Neural cell (in vitro differentiated cells): ENCODE measurements around the gene POU3F2. TPM values are rescaled to one million over a fixed set of nuclear protein-coding genes. Genes with fewer than 3 reads are reported as not detected.
A peak's percentile ranks its signal among the peaks of the same experiment; 100 is the strongest.

Source experiments
- H2AFZ ChIP-seq: fragments of 200-600, 300-800 bp; sonication (generic), shearing (Covaris generic); 2 replicates; pipeline ENCODE4 v1.6.0; 2014; ENCODE audit warnings: low read depth, mild to moderate bottlenecking, antibody characterized with exemption, low read length, moderate library complexity
- H3F3A ChIP-seq: fragments of 200-600 bp; shearing (Covaris generic); 2 replicates; pipeline ENCODE4 v1.6.1; 2016; ENCODE audit warnings: mild to moderate bottlenecking, moderate library complexity, mixed read lengths, antibody characterized with exemption, low read length; ENCODE audit not compliant: insufficient read depth, poor library complexity, severe bottlenecking
- H3K27ac ChIP-seq: fragments of 200-600, 300-800 bp; sonication (generic), shearing (Covaris generic); 2 replicates; pipeline ENCODE4 v1.5.1; 2014; ENCODE audit warnings: mild to moderate bottlenecking, low read length, moderate library complexity
- H3K27me3 ChIP-seq: fragments of 300-800, 200-600 bp; sonication (generic), shearing (Covaris generic); 2 replicates; pipeline ENCODE4 v1.6.0; 2014; ENCODE audit warnings: mild to moderate bottlenecking, low read depth, low read length, moderate library complexity; ENCODE audit not compliant: insufficient read depth
- H3K36me3 ChIP-seq: fragments of 300-800, 200-600 bp; sonication (generic), shearing (Covaris generic); 2 replicates; pipeline ENCODE4 v1.5.1; 2014; ENCODE audit warnings: mild to moderate bottlenecking, antibody characterized with exemption, low read length, moderate library complexity; ENCODE audit not compliant: insufficient read depth
- H3K4me2 ChIP-seq: fragments of 300-800, 200-600 bp; sonication (generic), shearing (Covaris generic); 2 replicates; pipeline ENCODE4 v1.6.0; 2014; ENCODE audit warnings: mild to moderate bottlenecking, low read length
- H3K4me3 ChIP-seq: fragments of 300-800, 200-600 bp; sonication (generic), shearing (Covaris generic); 2 replicates; pipeline ENCODE4 v1.5.1; 2014; ENCODE audit warnings: mild to moderate bottlenecking, low read length, moderate library complexity
- H3K79me2 ChIP-seq: fragments of 200-600 bp; shearing (Covaris generic); replicated peaks from 2 replicates; pipeline ENCODE4 v1.6.0; 2014; ENCODE audit warnings: mild to moderate bottlenecking, low read length, moderate library complexity; ENCODE audit not compliant: insufficient read depth
- H3K9ac ChIP-seq: fragments of 300-800, 200-600 bp; sonication (generic), shearing (Covaris generic); 2 replicates; pipeline ENCODE4 v1.6.1; 2016; ENCODE audit warnings: mild to moderate bottlenecking, low read length, mixed read lengths
- H3K9me2 ChIP-seq: fragments of 200-600 bp; shearing (Covaris generic); 2 replicates; pipeline ENCODE4 v1.6.1; 2016; ENCODE audit warnings: mild to moderate bottlenecking, low read length, mixed read lengths; ENCODE audit not compliant: insufficient read depth
- H3K9me3 ChIP-seq: fragments of 200-600, 300-800 bp; sonication (generic), shearing (Covaris generic); 2 replicates; pipeline ENCODE4 v1.6.1; 2016; ENCODE audit warnings: mild to moderate bottlenecking, mixed run types, low read length, moderate library complexity, mixed read lengths
- H4K20me1 ChIP-seq: fragments of 200-600 bp; shearing (Covaris generic); 2 replicates; pipeline ENCODE4 v1.6.1; 2016; ENCODE audit warnings: mild to moderate bottlenecking, mixed run types; ENCODE audit not compliant: insufficient read depth
- CTCF ChIP-seq: fragments of 450-650 bp; IDR thresholded peaks from 2 replicates; pipeline ENCODE4 v1.5.1; 2014; ENCODE audit warnings: antibody characterized with exemption, mild to moderate bottlenecking, moderate library complexity; ENCODE audit not compliant: poor library complexity, severe bottlenecking
- EP300 ChIP-seq: fragments of 450-650 bp; conservative IDR thresholded peaks from 2 replicates; pipeline ENCODE4 v1.6.1; 2014; ENCODE audit warnings: antibody characterized with exemption, mild to moderate bottlenecking, moderate library complexity; ENCODE audit not compliant: poor library complexity, severe bottlenecking
- EZH2 ChIP-seq: fragments of 200-600, 300-800 bp; shearing (Covaris generic), sonication (generic); IDR thresholded peaks from 2 replicates; pipeline ENCODE4 v1.6.1; 2014; ENCODE audit warnings: antibody characterized with exemption, low read length, borderline replicate concordance, mild to moderate bottlenecking; ENCODE audit not compliant: insufficient read depth, poor library complexity, severe bottlenecking
- MXI1 ChIP-seq: fragments of 450-650 bp; conservative IDR thresholded peaks from 2 replicates; pipeline ENCODE4 v1.6.1; 2014; ENCODE audit warnings: antibody characterized with exemption, mild to moderate bottlenecking; ENCODE audit not compliant: poor library complexity, severe bottlenecking
- POLR2AphosphoS5 ChIP-seq: IDR thresholded peaks from 2 replicates; pipeline ENCODE4 v1.6.1; 2012
- RAD21 ChIP-seq: fragments of 450-650 bp; conservative IDR thresholded peaks from 2 replicates; pipeline ENCODE4 v1.6.1; 2014; ENCODE audit warnings: antibody characterized with exemption, mild to moderate bottlenecking, moderate library complexity
- REST ChIP-seq: IDR thresholded peaks from 2 replicates; pipeline ENCODE4 v1.6.1; 2012; ENCODE audit warnings: borderline replicate concordance
- SMC3 ChIP-seq: fragments of 450-650 bp; conservative IDR thresholded peaks from 2 replicates; pipeline ENCODE4 v1.6.1; 2014; ENCODE audit warnings: antibody characterized with exemption, mild to moderate bottlenecking, moderate library complexity; ENCODE audit not compliant: poor library complexity
- TAF1 ChIP-seq: IDR thresholded peaks from 2 replicates; pipeline ENCODE4 v1.6.1; 2012; ENCODE audit warnings: low read depth
- polyA plus RNA-seq: library from polyadenylated mRNA; depleted of rRNA; stranded (reverse); fragments of >200 nt; gene quantifications from 2 replicates; pipeline ENCODE4 v1.2.3, GENCODE V29; 2014

The POU3F2 gene
- polyA plus RNA-seq, 1 donor from 2014 or later = 35.3 TPM

- Histone ChIP-seq H3K4me2 (peak overlapping the region; percentile 76), H3F3A (peaks cover 5% of the 10 kb centered on the region), H3K36me3 (no peaks in the 10 kb centered on the region), H3K27me3 (no peaks in the 10 kb centered on the region), H3K79me2 (peaks cover 87% of the 10 kb centered on the region), H3K27ac (peak overlapping the region; percentile 91), H3K9me2 (no peaks in the 10 kb centered on the region), H3K9ac (peak overlapping the region; percentile 95), H3K4me3 (peak overlapping the region; percentile 91), H2AFZ (no peak overlapping the region), H3K9me3 (no peaks in the 10 kb centered on the region), H4K20me1 (peaks cover 14% of the 10 kb centered on the region)
- TF ChIP-seq EZH2 = no peak
- TF ChIP-seq CTCF = no peak
- no peak for TF ChIP-seq RAD21
- no peak for TF ChIP-seq TAF1
- TF ChIP-seq SMC3 = no peak
- no peak for TF ChIP-seq EP300
- TF ChIP-seq POLR2AphosphoS5 = no peak
- TF ChIP-seq MXI1 = no peak
- TF ChIP-seq REST = no peak
These were observed 4.6 kb downstream of the POU3F2 start for GRCh38 chr6:98838975-98839374.

GRCh38 chr6:98839781-98840361, 5.5 kb downstream of the POU3F2 start:
- no peak overlapping the region for H2AFZ ChIP-seq
- no peaks in the 10 kb centered on the region for H3K27me3 ChIP-seq
- no peaks in the 10 kb centered on the region for H3K9me3 ChIP-seq
- TF ChIP-seq REST (no peak), MXI1 (peak; percentile 63), RAD21 (peak; percentile 83), TAF1 (no peak), EP300 (no peak), SMC3 (peak; percentile 85), CTCF (peak; percentile 80), EZH2 (no peak), POLR2AphosphoS5 (no peak)
- H3K4me2 ChIP-seq = peak overlapping the region; percentile 76
- H3K9me2 ChIP-seq = no peaks in the 10 kb centered on the region
- peak overlapping the region; percentile 91 for H3K27ac ChIP-seq
- H4K20me1 ChIP-seq = peaks cover 14% of the 10 kb centered on the region
- H3K79me2 ChIP-seq = peaks cover 96% of the 10 kb centered on the region
- H3K4me3 ChIP-seq = peak overlapping the region; percentile 91
- H3K36me3 ChIP-seq = no peaks in the 10 kb centered on the region
- peak overlapping the region; percentile 95 for H3K9ac ChIP-seq
- peaks cover 5% of the 10 kb centered on the region for H3F3A ChIP-seq
